Activated naive CD8-positive, alpha-beta T cell treated with anti-CD3 and anti-CD28 coated beads for 36 hours (primary cell): ENCODE measurements around the gene BMP8B. TPM values are rescaled to one million over a fixed set of nuclear protein-coding genes. Genes with fewer than 3 reads are reported as not detected.
A peak's percentile ranks its signal among the peaks of the same experiment; 100 is the strongest.
"Not testable (repeated sequence)": the region's sequence is repeated elsewhere in the genome, so short reads cannot be mapped to it uniquely, and the experiment has no call there.

ENCODE experiments used
- DNase-seq: peaks from one replicate; pipeline ENCODE4 v3.0.0; 2021
- H3K27ac Mint-ChIP-seq: one replicate; pipeline ENCODE4 v1.8.0; 2022; ENCODE audit warnings: mild to moderate bottlenecking, moderate library complexity, mixed read lengths
- H3K27me3 Mint-ChIP-seq: one replicate; pipeline ENCODE4 v1.8.0; 2022; ENCODE audit warnings: mild to moderate bottlenecking, mixed read lengths
- H3K36me3 Mint-ChIP-seq: one replicate; pipeline ENCODE4 v1.8.0; 2021; ENCODE audit warnings: mild to moderate bottlenecking, mixed read lengths
- H3K4me1 Mint-ChIP-seq: one replicate; pipeline ENCODE4 v1.8.0; 2021; ENCODE audit warnings: mixed read lengths
- H3K4me3 Mint-ChIP-seq: one replicate; pipeline ENCODE4 v1.8.0; 2022; ENCODE audit warnings: mild to moderate bottlenecking, moderate library complexity, mixed read lengths
- H3K9me3 Mint-ChIP-seq: one replicate; pipeline ENCODE4 v1.8.0; 2022; ENCODE audit warnings: mixed read lengths
- total RNA-seq, 2 experiments: library from RNA; stranded (reverse); gene quantifications; one replicate each; pipeline ENCODE4 v1.2.3, GENCODE V29; 2021

Gene BMP8B
- total RNA-seq, 2 experiments from 2014 or later: 0.12 to 0.20 TPM

GRCh38 chr1:39776400-39776713 is 12.3 kb downstream of the BMP8B start:
- DNase-seq: no peak
- no peaks in the 10 kb centered on the region for H3K4me1 Mint-ChIP-seq
- H3K27ac Mint-ChIP-seq: no peak overlapping the region
- no peaks in the 10 kb centered on the region for H3K36me3 Mint-ChIP-seq
- no peaks in the 10 kb centered on the region for H3K9me3 Mint-ChIP-seq
- no peaks in the 10 kb centered on the region for H3K27me3 Mint-ChIP-seq
- H3K4me3 Mint-ChIP-seq: no peak overlapping the region

- not testable (repeated sequence) for H3K36me3 Mint-ChIP-seq, H3K9me3 Mint-ChIP-seq, H3K27ac Mint-ChIP-seq, H3K27me3 Mint-ChIP-seq, H3K4me1 Mint-ChIP-seq, DNase-seq, H3K4me3 Mint-ChIP-seq
These were observed 12.8 kb downstream of the BMP8B start for GRCh38 chr1:39775676-39776399.

- not testable (repeated sequence) for H3K27me3 Mint-ChIP-seq, H3K4me1 Mint-ChIP-seq, H3K9me3 Mint-ChIP-seq, H3K36me3 Mint-ChIP-seq, DNase-seq, H3K4me3 Mint-ChIP-seq, H3K27ac Mint-ChIP-seq
These were observed 13.5 kb downstream of the BMP8B start for GRCh38 chr1:39775141-39775540.

GRCh38 chr1:39773369-39773979 is 15.2 kb downstream of the BMP8B start:
- H3K9me3 Mint-ChIP-seq, DNase-seq, H3K36me3 Mint-ChIP-seq, H3K27me3 Mint-ChIP-seq, H3K4me1 Mint-ChIP-seq, H3K27ac Mint-ChIP-seq, H3K4me3 Mint-ChIP-seq: not testable (repeated sequence)

- Mint-ChIP-seq H3K4me3 (peak within 1 kb of the TSS; percentile 64), H3K27ac (peak within 1 kb of the TSS; percentile 64)
- not testable (repeated sequence) for H3K4me1 Mint-ChIP-seq, H3K27me3 Mint-ChIP-seq, H3K36me3 Mint-ChIP-seq, H3K9me3 Mint-ChIP-seq
- peak; percentile 31 for DNase-seq
These were observed 17.6 kb downstream of the BMP8B start, which contains the start of gene OXCT2 for GRCh38 chr1:39771022-39771532. TSS of gene OXCT2 (minus strand) at chr1:39771348. CDS start at chr1:39771255, 93 bp downstream.

- peak overlapping the region; percentile 64 for H3K27ac Mint-ChIP-seq
- peak; percentile 64 for DNase-seq
These were observed 18.3 kb downstream of the BMP8B start for GRCh38 chr1:39770100-39771021.

GRCh38 chr1:39769502-39769901 is 19.2 kb downstream of the BMP8B start:
- not testable (repeated sequence) for H3K27ac Mint-ChIP-seq, H3K27me3 Mint-ChIP-seq, H3K4me1 Mint-ChIP-seq, H3K4me3 Mint-ChIP-seq, DNase-seq, H3K36me3 Mint-ChIP-seq, H3K9me3 Mint-ChIP-seq

More at GRCh38 chr1:39770100-39771021, 18.3 kb downstream of the BMP8B start:
- H3K4me3 Mint-ChIP-seq: peak overlapping the region; percentile 64
- not testable (repeated sequence) for H3K36me3 Mint-ChIP-seq, H3K27me3 Mint-ChIP-seq, H3K4me1 Mint-ChIP-seq, H3K9me3 Mint-ChIP-seq

- not testable (repeated sequence) for H3K36me3 Mint-ChIP-seq, H3K4me3 Mint-ChIP-seq, H3K9me3 Mint-ChIP-seq, H3K4me1 Mint-ChIP-seq, H3K27ac Mint-ChIP-seq, H3K27me3 Mint-ChIP-seq, DNase-seq
These were observed 22.2 kb downstream of the BMP8B start for GRCh38 chr1:39766466-39766865.

GRCh38 chr1:39764512-39764911 is 24.2 kb downstream of the BMP8B start:
- H3K4me3 Mint-ChIP-seq, DNase-seq, H3K4me1 Mint-ChIP-seq, H3K27me3 Mint-ChIP-seq, H3K27ac Mint-ChIP-seq, H3K36me3 Mint-ChIP-seq, H3K9me3 Mint-ChIP-seq: not testable (repeated sequence)

- not testable (repeated sequence) for DNase-seq, H3K27ac Mint-ChIP-seq, H3K4me3 Mint-ChIP-seq, H3K4me1 Mint-ChIP-seq, H3K9me3 Mint-ChIP-seq, H3K36me3 Mint-ChIP-seq, H3K27me3 Mint-ChIP-seq
These were observed 24.9 kb downstream of the BMP8B start for GRCh38 chr1:39763619-39764374.

GRCh38 chr1:39762550-39763540 is 25.8 kb downstream of the BMP8B start:
- H3K27me3 Mint-ChIP-seq: no peaks in the 10 kb centered on the region
- H3K36me3 Mint-ChIP-seq: peaks cover under 1% of the 10 kb centered on the region
- H3K4me1 Mint-ChIP-seq: no peaks in the 10 kb centered on the region
- no peak for DNase-seq
- H3K27ac Mint-ChIP-seq: no peak overlapping the region
- H3K9me3 Mint-ChIP-seq: no peaks in the 10 kb centered on the region
- no peak overlapping the region for H3K4me3 Mint-ChIP-seq

GRCh38 chr1:39761557-39762260 is 27.0 kb downstream of the BMP8B start:
- Mint-ChIP-seq H3K9me3 (no peaks in the 10 kb centered on the region), H3K36me3 (peaks cover 6% of the 10 kb centered on the region), H3K4me3 (no peak overlapping the region), H3K27me3 (no peaks in the 10 kb centered on the region), H3K4me1 (no peaks in the 10 kb centered on the region), H3K27ac (no peak overlapping the region)
- DNase-seq: no peak

- Mint-ChIP-seq H3K27me3 (no peaks in the 10 kb centered on the region), H3K4me1 (no peaks in the 10 kb centered on the region), H3K36me3 (peaks cover 8% of the 10 kb centered on the region), H3K9me3 (no peaks in the 10 kb centered on the region), H3K27ac (no peak overlapping the region), H3K4me3 (no peak overlapping the region)
- DNase-seq: no peak
These were observed 27.6 kb downstream of the BMP8B start for GRCh38 chr1:39761016-39761415.
